ENCODE measurements around the gene PIM2. TPM values are rescaled to one million over a fixed set of nuclear protein-coding genes. Genes with fewer than 3 reads are reported as not detected.

The PIM2 gene
- total and polyA plus RNA-seq, 9 of the 15 experiments (the other 6 are each of a cell fraction or from before 2014, with no cell fraction given), result 67.6 to 191 (median 108) TPM

DNA sequence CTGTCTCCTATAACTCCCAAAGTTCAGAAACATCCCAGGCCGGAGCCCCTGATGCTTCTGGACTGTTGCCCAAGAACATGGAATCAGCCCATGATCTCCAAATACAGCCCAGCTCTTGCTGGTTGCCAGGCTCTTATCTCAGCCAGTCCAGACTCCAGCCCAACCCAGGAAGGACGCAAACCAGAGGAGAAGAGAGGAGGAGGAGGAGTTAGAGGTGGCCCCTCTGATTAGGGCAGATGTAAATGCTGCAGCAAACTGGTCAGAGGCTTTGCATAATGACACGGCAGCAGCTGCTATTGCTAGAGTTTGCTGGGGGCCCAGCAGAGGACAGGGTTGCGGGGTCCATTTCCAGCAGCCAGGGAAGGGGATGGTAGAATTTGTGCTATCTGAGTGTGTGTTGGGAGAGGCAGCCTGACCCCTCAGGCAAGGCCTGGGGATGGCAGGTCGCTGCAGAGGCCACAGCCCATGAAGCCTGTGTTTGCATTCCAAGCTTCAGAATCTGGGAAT, 42.8 kb upstream of the PIM2 start (continued):
- TF ChIP-seq, protein P1, sequence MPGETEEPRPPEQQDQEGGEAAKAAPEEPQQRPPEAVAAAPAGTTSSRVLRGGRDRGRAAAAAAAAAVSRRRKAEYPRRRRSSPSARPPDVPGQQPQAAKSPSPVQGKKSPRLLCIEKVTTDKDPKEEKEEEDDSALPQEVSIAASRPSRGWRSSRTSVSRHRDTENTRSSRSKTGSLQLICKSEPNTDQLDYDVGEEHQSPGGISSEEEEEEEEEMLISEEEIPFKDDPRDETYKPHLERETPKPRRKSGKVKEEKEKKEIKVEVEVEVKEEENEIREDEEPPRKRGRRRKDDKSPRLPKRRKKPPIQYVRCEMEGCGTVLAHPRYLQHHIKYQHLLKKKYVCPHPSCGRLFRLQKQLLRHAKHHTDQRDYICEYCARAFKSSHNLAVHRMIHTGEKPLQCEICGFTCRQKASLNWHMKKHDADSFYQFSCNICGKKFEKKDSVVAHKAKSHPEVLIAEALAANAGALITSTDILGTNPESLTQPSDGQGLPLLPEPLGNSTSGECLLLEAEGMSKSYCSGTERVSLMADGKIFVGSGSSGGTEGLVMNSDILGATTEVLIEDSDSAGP (CRISPR knock-in tag; IDR thresholded peaks at IDR 0.05), result no peak
- TF ChIP-seq CC2D1A (IDR thresholded peaks at IDR 0.05), result no peak
- TF ChIP-seq ZNF79 (CRISPR knock-in tag; IDR thresholded peaks at IDR 0.05; ENCODE audit: low read depth), result no peak
- no peak for TF ChIP-seq ZNF609 (CRISPR knock-in tag; IDR thresholded peaks at IDR 0.05; ENCODE audit: borderline replicate concordance)
- TF ChIP-seq ZBED1 (IDR thresholded peaks at IDR 0.05), result no peak
- no peak for TF ChIP-seq ZNF316 (IDR thresholded peaks at IDR 0.05)
- no peak; the same call in 1 of the 2 replicates for TF ChIP-seq LCOR (CRISPR knock-in tag; IDR thresholded peaks at IDR 0.05)
- TF ChIP-seq PURB (CRISPR knock-in tag; IDR thresholded peaks at IDR 0.05; ENCODE audit: low read depth), result no peak
- TF ChIP-seq HOXB6 (CRISPR knock-in tag; IDR thresholded peaks at IDR 0.05; ENCODE audit: borderline replicate concordance), result no peak
- TF ChIP-seq ZNF76 (CRISPR knock-in tag; IDR thresholded peaks at IDR 0.05; ENCODE audit: borderline replicate concordance), result no peak
- no peak for TF ChIP-seq ZNF277 (CRISPR knock-in tag; IDR thresholded peaks at IDR 0.05; ENCODE audit: borderline replicate concordance)
- TF ChIP-seq SPI1 (IDR thresholded peaks at IDR 0.05; ENCODE audit: borderline replicate concordance, low read depth, low read length), result no peak
- TF ChIP-seq ZNF766 (CRISPR knock-in tag; conservative IDR thresholded peaks at IDR 0.05), result no peak
- no peak for TF ChIP-seq RBM14 (IDR thresholded peaks at IDR 0.05; ENCODE audit: borderline replicate concordance, insufficient read depth, low read depth, low read length)
- TF ChIP-seq ZNF174 (CRISPR knock-in tag; IDR thresholded peaks at IDR 0.05), result no peak
- TF ChIP-seq HDGF (IDR thresholded peaks at IDR 0.05), result no peak
- TF ChIP-seq, protein P2, sequence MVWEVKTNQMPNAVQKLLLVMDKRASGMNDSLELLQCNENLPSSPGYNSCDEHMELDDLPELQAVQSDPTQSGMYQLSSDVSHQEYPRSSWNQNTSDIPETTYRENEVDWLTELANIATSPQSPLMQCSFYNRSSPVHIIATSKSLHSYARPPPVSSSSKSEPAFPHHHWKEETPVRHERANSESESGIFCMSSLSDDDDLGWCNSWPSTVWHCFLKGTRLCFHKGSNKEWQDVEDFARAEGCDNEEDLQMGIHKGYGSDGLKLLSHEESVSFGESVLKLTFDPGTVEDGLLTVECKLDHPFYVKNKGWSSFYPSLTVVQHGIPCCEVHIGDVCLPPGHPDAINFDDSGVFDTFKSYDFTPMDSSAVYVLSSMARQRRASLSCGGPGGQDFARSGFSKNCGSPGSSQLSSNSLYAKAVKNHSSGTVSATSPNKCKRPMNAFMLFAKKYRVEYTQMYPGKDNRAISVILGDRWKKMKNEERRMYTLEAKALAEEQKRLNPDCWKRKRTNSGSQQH (CRISPR knock-in tag; IDR thresholded peaks at IDR 0.05), result no peak
- no peak for TF ChIP-seq MXD1 (CRISPR knock-in tag; IDR thresholded peaks at IDR 0.05; ENCODE audit: borderline replicate concordance, poor library complexity, severe bottlenecking)
- TF ChIP-seq CCNT2 (IDR thresholded peaks at IDR 0.05; ENCODE audit: borderline replicate concordance, extremely low read depth, insufficient read length, low read depth, low read length), result peak; percentile 43

Measured in K562 (cell line).